ENCODE measurements around the gene DICER1. TPM values are rescaled to one million over a fixed set of nuclear protein-coding genes. Genes with fewer than 3 reads are reported as not detected.
"Not testable (repeated sequence)": the region's sequence is repeated elsewhere in the genome, so short reads cannot be mapped to it uniquely, and the experiment has no call there.

DICER1 gene, protein sequence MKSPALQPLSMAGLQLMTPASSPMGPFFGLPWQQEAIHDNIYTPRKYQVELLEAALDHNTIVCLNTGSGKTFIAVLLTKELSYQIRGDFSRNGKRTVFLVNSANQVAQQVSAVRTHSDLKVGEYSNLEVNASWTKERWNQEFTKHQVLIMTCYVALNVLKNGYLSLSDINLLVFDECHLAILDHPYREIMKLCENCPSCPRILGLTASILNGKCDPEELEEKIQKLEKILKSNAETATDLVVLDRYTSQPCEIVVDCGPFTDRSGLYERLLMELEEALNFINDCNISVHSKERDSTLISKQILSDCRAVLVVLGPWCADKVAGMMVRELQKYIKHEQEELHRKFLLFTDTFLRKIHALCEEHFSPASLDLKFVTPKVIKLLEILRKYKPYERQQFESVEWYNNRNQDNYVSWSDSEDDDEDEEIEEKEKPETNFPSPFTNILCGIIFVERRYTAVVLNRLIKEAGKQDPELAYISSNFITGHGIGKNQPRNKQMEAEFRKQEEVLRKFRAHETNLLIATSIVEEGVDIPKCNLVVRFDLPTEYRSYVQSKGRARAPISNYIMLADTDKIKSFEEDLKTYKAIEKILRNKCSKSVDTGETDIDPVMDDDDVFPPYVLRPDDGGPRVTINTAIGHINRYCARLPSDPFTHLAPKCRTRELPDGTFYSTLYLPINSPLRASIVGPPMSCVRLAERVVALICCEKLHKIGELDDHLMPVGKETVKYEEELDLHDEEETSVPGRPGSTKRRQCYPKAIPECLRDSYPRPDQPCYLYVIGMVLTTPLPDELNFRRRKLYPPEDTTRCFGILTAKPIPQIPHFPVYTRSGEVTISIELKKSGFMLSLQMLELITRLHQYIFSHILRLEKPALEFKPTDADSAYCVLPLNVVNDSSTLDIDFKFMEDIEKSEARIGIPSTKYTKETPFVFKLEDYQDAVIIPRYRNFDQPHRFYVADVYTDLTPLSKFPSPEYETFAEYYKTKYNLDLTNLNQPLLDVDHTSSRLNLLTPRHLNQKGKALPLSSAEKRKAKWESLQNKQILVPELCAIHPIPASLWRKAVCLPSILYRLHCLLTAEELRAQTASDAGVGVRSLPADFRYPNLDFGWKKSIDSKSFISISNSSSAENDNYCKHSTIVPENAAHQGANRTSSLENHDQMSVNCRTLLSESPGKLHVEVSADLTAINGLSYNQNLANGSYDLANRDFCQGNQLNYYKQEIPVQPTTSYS (N-terminal part only)
- 10.1 and 11.2 TPM in 2 replicates for total RNA-seq (2014; rRNA removed; shearing (Covaris generic); ENCODE audit: low replicate concordance)

DNA sequence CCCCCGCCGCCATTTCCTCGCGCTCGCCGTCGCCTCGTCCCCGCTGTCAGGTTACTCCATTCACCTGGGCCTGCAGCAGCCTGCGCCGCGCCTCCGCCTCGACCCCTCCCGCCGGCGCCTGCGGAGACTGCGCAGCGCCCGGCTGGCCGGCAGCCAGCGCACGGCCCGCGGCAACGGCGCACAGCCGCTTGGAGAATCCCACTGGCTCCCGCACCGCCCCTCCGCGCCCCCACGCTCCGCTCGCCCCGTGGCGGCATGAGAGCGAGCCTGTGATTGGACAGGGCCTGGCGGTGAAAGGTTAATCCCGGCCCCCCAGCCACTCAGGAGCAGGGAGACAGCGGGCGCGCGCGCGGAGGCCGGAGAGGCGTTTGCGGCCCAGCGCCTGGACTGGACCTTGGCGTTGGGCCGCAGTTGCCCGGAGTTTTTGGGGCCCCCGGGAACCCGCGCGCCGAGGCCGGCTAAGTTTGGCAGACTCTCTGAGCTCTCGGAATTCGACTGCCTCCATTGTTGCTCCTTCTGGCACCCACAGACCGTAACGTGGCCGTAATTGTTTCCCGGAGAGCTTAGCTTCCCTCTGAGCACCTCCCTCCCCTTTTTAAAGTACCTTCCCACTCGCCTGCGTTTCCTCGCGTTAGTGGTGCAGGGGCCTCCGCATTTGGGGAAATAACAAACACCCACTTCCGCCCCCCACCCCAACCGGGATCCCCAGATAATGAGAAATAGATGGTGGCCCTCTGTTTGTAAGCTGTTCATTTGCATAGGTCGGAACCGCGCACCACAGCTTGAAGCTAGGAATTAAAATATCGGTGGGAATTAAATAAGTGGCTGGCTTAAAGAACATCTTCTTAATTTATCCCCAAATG is at the start of gene DICER1:
DICER1 (minus strand) TSS at position 203 of the 863 bp plus-strand sequence. CDS start 24,071 bp downstream, outside the sequence.
- Histone ChIP-seq H3K27me3 (no peaks in the 10 kb centered on the region), H3K4me3 (peak within 1 kb of the TSS; percentile 64), H3K36me3 (no peaks in the 10 kb centered on the region), H3K9me3 (no peaks in the 10 kb centered on the region)
- peak; percentile 90 for DNase-seq

DNA sequence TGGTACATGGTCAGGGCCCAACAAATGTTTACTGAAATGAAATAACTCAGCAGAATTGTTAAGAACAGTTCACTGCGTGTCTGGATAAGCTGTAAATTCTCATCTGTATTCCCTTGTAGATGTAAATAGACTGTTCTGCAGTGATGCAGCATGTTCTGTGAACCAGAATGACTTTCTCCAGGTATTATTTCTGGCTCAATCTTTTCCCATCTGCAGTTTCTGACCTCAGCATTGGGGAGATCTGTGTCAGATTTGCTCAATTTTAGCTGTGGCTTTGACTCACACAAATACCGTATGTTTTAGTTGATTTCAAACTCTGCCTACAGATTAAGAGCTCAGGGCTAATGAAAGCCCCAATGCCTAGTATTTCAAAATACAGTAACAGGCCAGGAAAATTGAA is 49.2 kb upstream of the DICER1 start:
- Histone ChIP-seq H3K4me3 (no peak overlapping the region), H3K27me3 (no peaks in the 10 kb centered on the region), H3K9me3 (no peaks in the 10 kb centered on the region), H3K36me3 (no peaks in the 10 kb centered on the region)
- DNase-seq: no peak

DNA sequence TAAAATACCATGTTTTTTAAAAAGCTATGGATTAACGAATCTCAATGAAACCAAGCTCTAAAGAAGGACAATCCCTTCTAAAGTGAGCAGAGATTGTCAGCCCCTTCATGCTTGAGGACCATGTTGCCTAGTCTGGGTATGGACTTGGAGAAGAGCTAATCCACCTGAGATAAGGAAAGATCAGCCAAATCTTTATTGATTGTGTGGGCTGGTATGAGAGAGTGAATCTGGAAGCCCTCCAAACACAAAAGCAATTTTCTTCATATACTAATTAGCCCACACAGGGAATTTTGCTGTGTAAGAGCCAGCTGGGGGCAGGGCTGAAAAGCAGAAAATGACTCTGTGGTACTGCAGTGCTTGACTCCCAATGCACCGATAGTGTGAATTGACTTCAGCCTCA is 47.4 kb upstream of the DICER1 start:
- no peaks in the 10 kb centered on the region for H3K27me3 ChIP-seq
- H3K36me3 ChIP-seq: no peaks in the 10 kb centered on the region
- no peak for DNase-seq
- H3K4me3 ChIP-seq: no peak overlapping the region
- H3K9me3 ChIP-seq: no peaks in the 10 kb centered on the region

DNA sequence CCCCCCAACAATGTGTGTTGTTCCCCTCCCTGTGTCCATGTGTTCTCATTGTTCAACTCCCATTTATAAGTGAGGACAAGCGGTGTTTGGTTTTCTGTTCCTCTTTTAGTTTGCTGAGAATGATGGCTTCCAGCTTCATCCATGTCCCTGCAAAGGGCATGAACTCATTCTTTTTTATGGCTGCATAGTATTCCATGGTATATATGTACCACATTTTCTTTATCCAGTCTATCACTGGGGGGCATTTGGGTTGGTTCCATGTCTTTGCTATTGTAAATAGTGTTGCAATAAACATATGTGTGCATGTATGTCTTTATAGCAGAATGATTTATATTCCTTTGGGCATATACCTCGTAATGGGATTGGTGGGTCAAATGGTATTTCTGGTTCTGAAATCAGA is 44.4 kb upstream of the DICER1 start:
- not testable (repeated sequence) for H3K27me3 ChIP-seq, H3K9me3 ChIP-seq, DNase-seq

DNA sequence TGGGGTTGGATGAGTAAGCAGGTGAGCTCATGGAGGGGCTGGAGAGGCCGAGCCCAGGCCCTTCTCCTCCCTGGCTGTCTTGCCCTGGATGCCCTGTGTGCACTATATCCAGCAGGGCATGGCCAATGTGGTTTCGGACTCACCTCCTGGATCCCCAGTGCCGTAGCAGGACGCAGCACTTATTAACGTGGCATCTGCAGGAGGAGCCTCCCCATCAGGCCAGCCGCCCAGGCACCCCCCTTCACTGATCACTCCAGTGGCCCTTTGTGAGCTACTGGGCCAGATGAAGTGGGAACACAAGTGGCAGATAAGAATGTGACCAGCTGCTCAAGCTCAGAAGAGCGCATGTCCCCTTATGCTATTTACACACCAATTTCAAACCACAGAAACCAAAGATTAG is 43.1 kb upstream of the DICER1 start:
- Histone ChIP-seq H3K27me3 (no peaks in the 10 kb centered on the region), H3K4me3 (no peak overlapping the region), H3K36me3 (no peaks in the 10 kb centered on the region), H3K9me3 (no peaks in the 10 kb centered on the region)
- no peak for DNase-seq

More for the DNA sequence above, 44.4 kb upstream of the DICER1 start:
- H3K4me3 ChIP-seq, H3K36me3 ChIP-seq: not testable (repeated sequence)

DNA sequence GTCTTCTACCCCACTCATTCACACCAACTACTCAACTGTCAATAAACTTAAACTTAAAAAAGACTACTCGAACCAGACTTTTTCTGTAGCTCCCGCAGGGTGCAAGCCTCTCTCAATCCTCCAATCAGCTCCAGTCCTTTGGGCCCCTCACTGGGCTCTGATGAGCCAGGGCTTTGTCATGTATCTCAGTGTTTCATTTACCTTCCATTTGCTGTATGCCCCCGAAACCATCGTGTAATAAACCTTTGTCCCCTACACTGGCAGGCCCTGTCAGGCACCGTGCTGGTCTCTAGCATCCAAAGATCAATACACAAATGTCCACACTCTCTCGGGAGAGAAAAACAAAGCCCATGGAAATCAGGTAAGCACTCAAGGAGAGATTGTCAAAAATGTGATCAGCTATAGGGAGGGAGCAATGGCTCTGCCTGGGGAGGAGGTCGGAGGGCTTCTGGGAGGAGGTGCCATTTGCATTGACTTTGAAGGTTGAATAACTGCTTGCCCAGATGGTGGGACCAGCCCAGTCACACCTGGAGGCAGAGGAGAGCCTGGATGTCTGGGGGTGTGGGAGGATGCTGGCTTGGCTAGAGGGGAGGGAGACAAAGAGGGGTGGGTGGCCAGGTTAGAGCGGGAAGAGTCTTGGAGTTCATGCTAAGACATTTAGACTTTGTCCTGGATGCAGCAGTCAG is 42.1 kb upstream of the DICER1 start:
- Histone ChIP-seq H3K36me3 (no peaks in the 10 kb centered on the region), H3K27me3 (no peaks in the 10 kb centered on the region), H3K4me3 (no peak overlapping the region), H3K9me3 (no peaks in the 10 kb centered on the region)
- no peak for DNase-seq

DNA sequence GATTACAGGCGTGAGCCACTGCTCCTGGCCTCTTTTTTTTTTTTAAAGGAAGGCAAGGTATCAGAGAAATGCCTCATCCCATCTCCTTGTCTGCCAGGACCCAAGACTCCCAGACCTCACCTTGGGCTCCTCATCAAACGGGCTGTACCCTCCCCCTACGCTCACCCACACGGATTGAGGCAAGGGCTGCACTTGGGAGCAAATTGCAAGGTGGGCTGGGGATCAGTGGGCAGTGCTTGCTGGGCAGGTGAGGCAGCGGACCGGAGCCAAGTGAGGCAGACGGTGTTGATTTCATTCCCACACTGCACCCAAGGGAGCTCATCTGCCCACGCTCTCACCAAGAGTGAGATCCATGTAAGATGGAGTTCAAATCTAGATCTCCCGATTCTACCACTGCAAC is 41.0 kb upstream of the DICER1 start:
- H3K4me3 ChIP-seq: no peak overlapping the region
- no peaks in the 10 kb centered on the region for H3K36me3 ChIP-seq
- H3K9me3 ChIP-seq: no peaks in the 10 kb centered on the region
- no peaks in the 10 kb centered on the region for H3K27me3 ChIP-seq
- no peak for DNase-seq

DNA sequence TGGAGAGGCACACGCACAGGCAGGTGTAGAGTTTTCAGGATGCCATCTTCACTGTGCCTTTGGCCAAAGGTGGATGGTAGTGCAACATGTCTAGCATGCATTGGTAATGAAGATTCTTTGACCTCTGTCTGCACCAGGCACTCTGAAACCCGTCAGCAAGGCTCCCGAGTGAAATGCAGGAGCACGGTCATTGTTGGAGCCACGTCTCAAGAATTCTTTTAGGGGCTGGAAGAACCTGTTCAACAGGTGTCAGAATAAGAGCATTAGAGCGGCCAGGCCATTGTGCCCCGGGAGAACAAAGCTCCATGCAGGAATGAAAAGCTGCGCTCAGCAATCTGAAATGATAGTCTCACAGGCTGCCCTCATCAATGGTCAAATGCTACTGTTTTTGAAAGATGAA is 40.2 kb upstream of the DICER1 start:
- Histone ChIP-seq H3K27me3 (no peaks in the 10 kb centered on the region), H3K36me3 (no peaks in the 10 kb centered on the region), H3K4me3 (no peak overlapping the region), H3K9me3 (no peaks in the 10 kb centered on the region)
- no peak for DNase-seq

DNA sequence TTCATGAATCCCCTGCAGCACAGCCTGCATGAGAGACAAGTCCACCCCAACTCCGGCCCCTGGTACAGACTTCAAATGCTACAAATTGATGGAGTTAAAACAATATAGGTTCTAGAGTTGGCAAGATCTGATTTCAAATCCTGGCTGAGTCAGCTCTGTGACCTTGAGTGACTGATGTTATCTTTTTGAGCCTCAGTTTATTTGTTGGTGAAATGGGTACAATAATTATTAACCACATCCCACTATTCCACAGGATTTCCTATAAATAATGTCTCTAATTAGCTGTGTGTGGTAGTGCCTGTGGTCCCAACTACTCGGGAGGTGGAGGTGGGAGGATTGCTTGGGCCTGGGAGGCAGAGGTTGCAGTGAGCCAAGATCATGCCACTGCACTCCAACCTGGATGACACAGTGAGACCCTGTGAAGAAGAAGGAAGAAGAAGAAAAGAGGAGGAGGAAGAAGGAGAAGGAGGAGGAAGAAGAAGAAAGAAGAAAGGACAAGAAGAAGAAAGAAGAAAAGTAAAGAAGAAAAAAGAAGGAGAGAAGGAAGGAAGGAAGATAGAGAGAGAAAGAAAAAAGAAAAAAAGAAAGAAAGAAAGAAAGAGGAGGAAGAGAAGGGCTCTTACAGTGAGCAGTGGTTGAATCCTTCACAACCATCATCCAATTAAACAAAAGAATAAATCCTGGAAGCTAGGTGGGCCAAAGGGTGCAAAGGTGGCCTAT is 39.7 kb upstream of the DICER1 start:
- H3K27me3 ChIP-seq: no peaks in the 10 kb centered on the region
- H3K9me3 ChIP-seq: no peaks in the 10 kb centered on the region
- no peaks in the 10 kb centered on the region for H3K36me3 ChIP-seq
- H3K4me3 ChIP-seq: no peak overlapping the region
- no peak for DNase-seq

DNA sequence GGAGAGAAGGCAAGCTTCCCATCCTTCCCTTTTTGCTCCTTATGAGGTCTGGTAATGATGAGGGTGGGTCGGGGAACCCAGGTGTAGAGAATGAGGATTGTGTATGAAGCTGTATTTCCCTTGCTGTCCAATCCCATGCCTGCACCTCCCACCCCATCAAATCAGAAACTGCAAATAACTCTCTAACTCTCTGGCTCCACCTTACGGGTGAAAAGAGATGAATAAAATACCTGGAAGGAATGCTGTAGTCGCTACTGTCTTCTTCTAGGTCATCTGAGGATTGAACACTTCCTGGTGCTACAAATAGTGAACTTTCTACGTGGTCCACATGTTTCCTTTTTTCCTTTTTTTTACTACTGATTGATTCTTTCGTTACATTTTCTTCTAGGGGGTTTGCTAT is 38.9 kb upstream of the DICER1 start:
- no peaks in the 10 kb centered on the region for H3K27me3 ChIP-seq
- no peak overlapping the region for H3K4me3 ChIP-seq
- H3K9me3 ChIP-seq: no peaks in the 10 kb centered on the region
- no peak for DNase-seq
- no peaks in the 10 kb centered on the region for H3K36me3 ChIP-seq

DNA sequence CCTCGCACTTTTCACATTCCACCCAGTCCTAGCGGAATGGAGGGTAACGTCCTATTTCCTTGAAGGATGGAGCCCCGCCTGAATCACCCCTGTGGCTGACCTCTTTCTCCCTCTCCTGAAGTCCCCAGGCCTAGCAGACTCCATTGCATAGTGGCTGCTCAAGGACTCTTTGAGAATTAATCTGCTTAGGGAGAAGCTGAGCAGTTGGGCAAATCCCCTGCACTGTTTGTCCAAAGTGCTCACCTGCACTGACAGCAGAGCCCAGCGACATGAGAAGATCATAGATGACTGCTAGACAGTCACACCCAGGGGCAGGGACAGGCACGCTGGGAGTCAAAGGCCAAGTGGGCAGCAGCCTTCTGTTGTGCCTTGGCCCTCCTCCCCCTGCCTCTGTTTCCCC is 37.7 kb upstream of the DICER1 start:
- Histone ChIP-seq H3K4me3 (no peak overlapping the region), H3K9me3 (no peaks in the 10 kb centered on the region), H3K36me3 (no peaks in the 10 kb centered on the region), H3K27me3 (no peaks in the 10 kb centered on the region)
- DNase-seq: no peak

DNA sequence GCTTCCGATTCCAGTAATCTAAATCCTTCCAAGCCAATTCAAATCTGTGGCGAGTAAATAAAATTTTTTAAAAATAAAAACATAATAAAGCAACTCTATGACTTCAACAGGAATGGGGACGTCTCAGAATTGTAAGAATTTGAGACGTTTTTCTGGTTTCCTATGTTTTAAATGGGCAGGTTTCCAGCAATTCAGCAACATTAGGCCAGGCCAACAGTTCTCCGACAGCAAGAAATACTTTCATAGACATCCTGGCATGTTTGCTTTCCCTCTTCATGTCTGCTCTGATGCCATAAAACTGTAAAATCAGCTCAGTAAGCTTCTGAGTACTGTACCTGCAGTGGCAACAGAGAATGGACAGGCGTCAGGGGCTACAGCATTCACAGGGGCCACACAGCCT is 35.8 kb upstream of the DICER1 start:
- Histone ChIP-seq H3K9me3 (no peaks in the 10 kb centered on the region), H3K36me3 (no peaks in the 10 kb centered on the region), H3K27me3 (no peaks in the 10 kb centered on the region), H3K4me3 (no peak overlapping the region)
- DNase-seq: no peak

DNA sequence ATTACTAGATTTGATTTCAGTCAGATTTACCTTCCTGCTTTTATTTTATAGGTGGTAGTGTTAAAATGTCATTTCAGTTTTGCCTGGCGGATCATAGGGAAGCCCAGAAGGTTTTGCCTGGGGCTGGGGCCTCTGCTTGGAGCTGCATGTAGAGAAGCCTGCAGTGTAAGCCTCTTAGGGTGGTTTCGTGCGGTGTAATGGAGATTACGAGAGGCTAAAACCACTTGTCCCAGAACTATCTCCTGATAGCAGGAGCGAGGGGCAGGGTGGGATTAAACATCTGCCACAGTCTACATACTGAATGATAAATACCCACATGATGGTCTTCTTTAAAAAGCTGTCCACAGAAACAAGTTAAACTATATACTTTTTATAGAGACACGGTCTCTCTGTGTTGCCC is 35.0 kb upstream of the DICER1 start:
- no peak for DNase-seq
- Histone ChIP-seq H3K27me3 (no peaks in the 10 kb centered on the region), H3K36me3 (no peaks in the 10 kb centered on the region), H3K4me3 (no peak overlapping the region), H3K9me3 (no peaks in the 10 kb centered on the region)

DNA sequence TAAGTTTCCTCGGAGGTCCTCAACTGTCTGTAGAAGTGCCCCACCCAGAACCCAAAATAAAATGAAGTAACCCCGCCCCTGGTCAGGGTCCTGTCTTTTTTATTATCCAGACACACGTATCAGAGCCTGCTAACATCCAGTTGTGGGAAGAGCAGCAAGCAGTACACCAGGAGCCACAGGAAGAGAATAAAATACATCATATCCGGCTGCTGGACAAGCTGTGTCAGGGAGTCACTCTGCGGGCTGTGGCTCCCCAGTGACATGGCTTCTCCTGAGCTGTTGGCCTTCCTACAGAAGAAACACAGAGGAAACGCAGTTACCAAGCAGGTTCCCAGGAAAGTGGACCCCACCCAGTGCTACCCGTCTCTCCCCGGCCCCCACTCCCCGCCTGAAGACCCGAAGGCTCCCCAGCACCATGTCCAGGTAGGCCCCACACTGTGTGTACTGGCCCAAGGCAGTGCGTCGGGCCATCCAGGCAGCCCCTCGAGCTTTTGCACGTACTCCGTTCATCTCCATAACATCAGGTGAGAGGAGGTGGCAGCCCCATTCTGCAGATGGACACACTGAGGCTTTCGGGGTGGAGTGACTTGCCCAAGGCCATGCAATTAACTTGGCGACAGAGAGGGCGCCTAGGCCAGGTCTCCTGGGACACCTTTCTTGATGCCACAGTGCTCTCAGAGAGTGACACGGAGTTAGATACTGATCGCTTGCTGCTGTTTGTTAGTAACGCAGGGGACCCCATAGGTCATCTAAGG is 34.3 kb upstream of the DICER1 start:
- DNase-seq: no peak

More for the DNA sequence above, 34.3 kb upstream of the DICER1 start:
- no peaks in the 10 kb centered on the region for H3K36me3 ChIP-seq
- H3K4me3 ChIP-seq: no peak overlapping the region
- no peaks in the 10 kb centered on the region for H3K9me3 ChIP-seq
- no peaks in the 10 kb centered on the region for H3K27me3 ChIP-seq
